Stomach (tissue), 9 donors: Measurements from ENCODE around the gene GPR183. TPM values are rescaled to one million over a fixed set of nuclear protein-coding genes. Genes with fewer than 3 reads are reported as not detected.
A peak's percentile ranks its signal among the peaks of the same experiment; 100 is the strongest.

Experiments used
- DNase-seq, 2 donors: peaks; one replicate each; pipeline versions ENCODE4 v3.0.0 to v3.0.0-alpha.2; 2013 to 2019
- H3K27ac ChIP-seq, 5 donors: fragments of 200-600 bp in 4 of 5; sonication (generic) in 4 of 5; one replicate each; pipeline ENCODE4 v1.5.1; 2013 to 2019; ENCODE audit warnings: mild to moderate bottlenecking in 1 of 5, moderate library complexity in 1 of 5
- H3K27me3 ChIP-seq, 3 donors: fragments of 200-600 bp; sonication (generic); one replicate each; pipeline ENCODE4 v1.5.1; 2017 to 2019; ENCODE audit warnings: mixed run types in 1 of 3
- H3K36me3 ChIP-seq, 4 donors: fragments of 200-600 bp; sonication (generic); 1 replicate in 3 of 4; 2 replicates in 1 of 4; pipeline ENCODE4 v1.5.1; 2016 to 2019
- H3K4me1 ChIP-seq, 4 donors: fragments of 200-600 bp; sonication (generic); one replicate each; pipeline ENCODE4 v1.5.1; 2016 to 2019
- H3K4me3 ChIP-seq, 4 donors: fragments of 200-600 bp; sonication (generic) in 3 of 4; one replicate each; pipeline ENCODE4 v1.5.1; 2016 to 2019; ENCODE audit warnings: mild to moderate bottlenecking in 1 of 4
- H3K9me3 ChIP-seq, 4 donors: fragments of 200-600 bp; sonication (generic); one replicate each; pipeline ENCODE4 v1.5.1; 2016 to 2019
- CTCF ChIP-seq, 7 experiments: fragments of 450-650 bp in 4 of 7; fragments of 200-600 bp in 3 of 7; sonication (generic) in 3 of 7; IDR thresholded peaks; one replicate each; pipeline ENCODE4 v1.5.1; 2016 to 2019; ENCODE audit warnings: antibody characterized with exemption in 7 of 7, control low read depth in 2 of 7, mild to moderate bottlenecking in 1 of 7
- EP300 ChIP-seq: sonication (generic); formaldehyde crosslinking; IDR thresholded peaks from one replicate; pipeline ENCODE4 v1.6.1; 2017; ENCODE audit warnings: antibody characterized with exemption
- POLR2A ChIP-seq, 4 donors: fragments of 450-650 bp; IDR thresholded peaks; one replicate each; pipeline ENCODE4 v1.6.1; 2016; ENCODE audit warnings: antibody characterized with exemption in 4 of 4, control low read depth in 2 of 4, mild to moderate bottlenecking in 1 of 4, moderate library complexity in 1 of 4
- POLR2AphosphoS5 ChIP-seq, 3 donors: sonication (generic); formaldehyde crosslinking; IDR thresholded peaks; one replicate each; pipeline ENCODE4 v1.6.1; 2016; ENCODE audit warnings: antibody characterized with exemption in 3 of 3
- WGBS, 5 donors: extraction: QIAGEN DNeasy Blood & Tissue Kit in 3 of 5; methylation state at CpG; one replicate each; pipeline versions ENCODE4 v1.1.5 to v1.1.7; 2013 to 2018; 5-methylcytosine and 5-hydroxymethylcytosine counted together
- intact Hi-C: fragments of 100-400 bp; cut with DNase I; formaldehyde crosslinking; loops from one replicate; pipeline ENCODE4 v1.15.1; 2023; ENCODE audit warnings: low total_unique reads
- polyA plus RNA-seq, 3 donors: library from polyadenylated mRNA; stranded (reverse); fragments of 200-250 nt; gene quantifications; one replicate each; pipeline ENCODE4 v1.2.3, GENCODE V29; 2013
- total RNA-seq, 5 donors: library from RNA; depleted of rRNA; stranded (reverse); fragments of >200 nt; gene quantifications; one replicate each; pipeline versions ENCODE4 v1.1.0 to v1.2.3, GENCODE V29; 2014 to 2016
- donor health status: healthy with polysubstance abuse.
- donor health status: Bipolar disorder and iron deficiency.
- donor health status: healthy.

GPR183 gene
- total and polyA plus RNA-seq, 8 donors = 0.58 to 24.4 (median 9.6) TPM

GRCh38 chr13:99327761-99328160 is 20.6 kb upstream of the GPR183 start:
- Histone ChIP-seq H3K9me3 (no peaks in the 10 kb centered on the region), H3K27me3 (no peaks in the 10 kb centered on the region), H3K27ac (no peak overlapping the region), H3K4me1 (peaks cover 0 to 11% (median 0%) of the 10 kb centered on the region in 4 donors), H3K36me3 (peaks cover 0 to 34% (median 20%) of the 10 kb centered on the region in 4 donors), H3K4me3 (no peak overlapping the region)
- no peak for DNase-seq
- TF ChIP-seq EP300 = no peak
- no peak for TF ChIP-seq CTCF (IDR thresholded peaks at IDR 0.05)
- no peak for TF ChIP-seq POLR2A (IDR thresholded peaks at IDR 0.05)
- TF ChIP-seq POLR2AphosphoS5 (IDR thresholded peaks at IDR 0.05) = no peak
- intact Hi-C loops = no loop called here
- 90 to 97% (median 96%) methylated on average over 2 of the region's 2 CpGs for WGBS, 5 donors

GRCh38 chr13:99327126-99327525 is 19.9 kb upstream of the GPR183 start:
- Histone ChIP-seq H3K9me3 (no peaks in the 10 kb centered on the region), H3K4me3 (no peak overlapping the region), H3K4me1 (peaks cover 0 to 14% (median under 1%) of the 10 kb centered on the region in 4 donors), H3K27ac (no peak overlapping the region), H3K36me3 (peaks cover 0 to 34% (median 20%) of the 10 kb centered on the region in 4 donors), H3K27me3 (no peaks in the 10 kb centered on the region)
- no peak for DNase-seq
- 69 to 86% (median 85%) methylated on average over 2 of the region's 2 CpGs for WGBS, 5 donors
- no peak for TF ChIP-seq POLR2AphosphoS5 (IDR thresholded peaks at IDR 0.05)
- TF ChIP-seq EP300 = no peak
- no peak for TF ChIP-seq CTCF (IDR thresholded peaks at IDR 0.05)
- no peak for TF ChIP-seq POLR2A (IDR thresholded peaks at IDR 0.05)
- intact Hi-C loops = no loop called here

GRCh38 chr13:99326012-99326411 is 18.8 kb upstream of the GPR183 start:
- TF ChIP-seq POLR2A (IDR thresholded peaks at IDR 0.05) (no peak), POLR2AphosphoS5 (IDR thresholded peaks at IDR 0.05) (no peak), CTCF (IDR thresholded peaks at IDR 0.05) (no peak), EP300 (no peak)
- intact Hi-C loops = no loop called here
- no peaks in the 10 kb centered on the region for H3K27me3 ChIP-seq

GRCh38 chr13:99323488-99323887 is 16.3 kb upstream of the GPR183 start:
- no peak for DNase-seq
- Histone ChIP-seq H3K9me3 (no peaks in the 10 kb centered on the region), H3K4me1 (peaks cover 0 to 42% (median 9%) of the 10 kb centered on the region in 4 donors), H3K4me3 (no peak overlapping the region), H3K27me3 (no peaks in the 10 kb centered on the region), H3K36me3 (peaks cover 0 to 38% (median 21%) of the 10 kb centered on the region in 4 donors), H3K27ac (peak overlapping the region in 3 of 5 donors; percentile 36 to 63 (median 47))
- TF ChIP-seq POLR2A (IDR thresholded peaks at IDR 0.05) (no peak), CTCF (IDR thresholded peaks at IDR 0.05) (no peak), POLR2AphosphoS5 (IDR thresholded peaks at IDR 0.05) (no peak), EP300 (no peak)
- WGBS, 5 donors = 66 to 97% (median 85%) methylated on average over 3 of the region's 3 CpGs
- intact Hi-C loops = no loop called here

More at GRCh38 chr13:99326012-99326411, 18.8 kb upstream of the GPR183 start:
- Histone ChIP-seq H3K9me3 (no peaks in the 10 kb centered on the region), H3K4me3 (no peak overlapping the region), H3K4me1 (peaks cover 0 to 25% (median 7%) of the 10 kb centered on the region in 4 donors), H3K36me3 (peaks cover 0 to 34% (median 20%) of the 10 kb centered on the region in 4 donors), H3K27ac (no peak overlapping the region)
- no peak for DNase-seq
